Activated CD4-positive, alpha-beta T cell treated with anti-CD3 and anti-CD28 coated beads for 4 hours (primary cell): ENCODE results near the gene RPL19.

Source experiments
- DNase-seq, 2 donors: peaks; one replicate each; pipeline ENCODE4 v3.0.0-alpha.2; 2020

Gene RPL19

GRCh38 chr17:39199820-39200069 is 338 bp upstream of the RPL19 start:
- DNase-seq, result peak; percentile 88 to 91

GRCh38 chr17:39200957-39201510 is 951 bp downstream of the RPL19 start:
- no peak for DNase-seq

DNA sequence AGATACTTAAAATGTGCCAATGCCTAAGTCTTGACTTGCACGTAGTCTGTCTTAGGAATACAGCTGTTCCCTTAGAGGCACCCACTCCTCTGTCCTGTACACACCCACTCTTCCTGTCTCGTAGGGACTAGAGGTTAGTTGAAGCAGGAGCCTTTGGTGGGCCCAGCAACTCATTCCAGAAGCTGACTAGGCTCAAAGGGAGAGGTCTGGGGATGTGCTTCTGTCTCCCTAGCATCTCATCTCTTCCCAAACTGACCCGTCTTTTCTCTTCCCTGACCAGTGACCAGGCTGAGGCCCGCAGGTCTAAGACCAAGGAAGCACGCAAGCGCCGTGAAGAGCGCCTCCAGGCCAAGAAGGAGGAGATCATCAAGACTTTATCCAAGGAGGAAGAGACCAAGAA is 4.2 kb downstream of the RPL19 start:
- DNase-seq, result no peak

DNA sequence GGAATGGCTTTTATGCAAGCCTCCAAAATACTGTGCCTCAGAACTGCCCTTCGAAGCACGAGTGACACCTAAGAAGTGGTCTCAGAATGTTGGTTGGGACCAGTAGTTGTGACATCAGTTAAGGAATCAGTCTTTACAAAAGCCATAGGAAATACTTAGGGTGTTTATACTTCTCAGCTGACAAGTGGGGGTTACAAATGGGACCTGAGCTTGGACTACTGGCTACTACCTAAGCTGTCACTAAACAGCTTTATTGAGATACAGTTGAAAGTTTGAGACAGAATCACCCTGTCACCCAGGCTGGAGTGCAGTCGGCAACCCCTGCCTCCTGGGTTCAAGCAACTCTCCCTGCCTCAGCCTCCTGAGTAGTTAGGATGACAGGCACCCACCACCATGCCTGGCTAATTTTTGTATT is 5.0 kb downstream of the RPL19 start:
- DNase-seq, result no peak

DNA sequence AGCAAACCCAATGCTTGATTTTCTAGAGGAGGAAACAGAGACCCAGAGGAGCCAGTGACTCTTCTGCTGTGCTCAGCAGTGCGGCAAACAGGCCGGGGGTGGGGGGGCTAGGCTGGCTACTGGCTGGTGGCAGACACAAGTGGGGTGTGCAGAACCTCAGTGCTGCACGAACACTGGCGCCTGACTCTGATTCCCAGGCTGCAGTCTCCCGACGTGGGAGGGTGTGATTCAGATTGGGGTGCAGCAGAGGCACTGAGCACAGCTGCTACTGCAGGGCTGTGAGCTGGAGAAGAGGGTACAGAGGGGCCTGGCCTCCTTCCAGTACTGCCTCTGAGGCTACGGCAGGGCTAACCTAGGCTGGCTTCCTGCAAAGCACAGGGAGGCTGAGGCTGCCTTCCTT is 8.1 kb downstream of the RPL19 start:
- no peak for DNase-seq

- no peak for DNase-seq
Observed at GRCh38 chr17:39208893-39209292, 8.8 kb downstream of the RPL19 start.

- peak; percentile 78 to 86 for DNase-seq
Observed at GRCh38 chr17:39209317-39210092, 9.4 kb downstream of the RPL19 start.

GRCh38 chr17:39210093-39210434 is 10.0 kb downstream of the RPL19 start:
- no peak for DNase-seq

DNA sequence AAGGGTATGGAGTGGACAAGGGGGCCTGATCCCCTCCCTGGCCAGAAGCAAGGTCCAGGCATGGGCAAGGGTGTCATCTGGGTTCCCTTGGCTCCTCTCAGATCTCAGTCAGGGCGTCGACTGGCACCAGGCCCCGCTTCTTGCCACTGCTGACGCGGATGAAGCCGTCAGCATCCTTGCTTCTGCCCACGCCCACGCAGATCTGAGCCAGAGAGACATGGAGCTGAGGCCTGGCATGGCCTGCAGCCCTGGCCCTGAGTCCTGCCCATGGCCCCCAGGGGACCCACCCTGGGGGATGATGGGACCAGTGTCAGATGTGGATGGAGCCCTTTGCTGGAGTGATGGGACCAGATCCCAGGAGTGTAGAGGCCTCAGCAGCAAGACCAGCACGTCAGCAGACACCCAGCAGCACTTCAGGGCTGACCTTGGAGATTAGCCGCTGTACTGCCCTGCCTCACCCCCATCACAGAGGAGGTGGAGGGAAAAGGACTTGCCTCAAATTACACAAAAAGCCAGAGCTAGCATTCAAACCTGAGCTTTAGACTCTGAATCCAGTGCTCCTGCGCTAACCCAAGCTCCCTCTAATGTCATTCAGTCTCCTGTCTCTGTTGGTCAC is 12.2 kb downstream of the RPL19 start:
- no peak for DNase-seq

DNA sequence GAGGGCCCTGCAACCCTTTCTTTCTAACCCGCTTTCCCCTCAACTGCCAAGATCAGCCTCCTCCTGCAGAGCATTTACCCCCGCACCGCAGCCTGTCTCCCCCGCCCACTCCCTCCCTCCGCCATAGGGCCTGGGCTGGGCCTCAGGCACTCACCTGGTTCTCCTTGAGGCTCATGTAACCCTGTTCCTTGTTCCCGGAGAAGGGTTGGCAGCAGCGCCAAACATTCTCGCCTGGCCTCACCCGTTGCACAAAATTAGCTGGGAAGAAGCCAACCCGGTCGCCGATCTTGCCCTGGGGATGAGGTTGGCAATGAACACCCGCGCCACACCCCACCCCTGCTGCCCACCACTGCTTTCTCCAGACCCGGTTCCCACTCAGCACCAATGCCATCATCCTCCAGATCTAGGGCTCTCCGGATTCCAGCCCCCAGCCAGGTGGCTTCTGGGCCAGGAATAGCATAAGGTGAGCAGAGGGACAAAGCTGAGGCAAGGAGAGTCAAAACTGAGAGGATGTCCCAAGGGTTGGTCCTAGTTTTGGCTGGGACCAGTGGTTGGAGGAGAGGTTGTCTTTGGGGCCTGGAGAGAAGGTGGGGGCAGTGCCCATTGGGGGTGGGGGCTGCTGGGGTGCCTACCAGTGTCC is 12.9 kb downstream of the RPL19 start:
- DNase-seq, result no peak

GRCh38 chr17:39213852-39214251 is 13.8 kb downstream of the RPL19 start:
- no peak for DNase-seq

- DNase-seq, result no peak
Observed at GRCh38 chr17:39217734-39218369, 17.8 kb downstream of the RPL19 start.

GRCh38 chr17:39218906-39219305 is 18.8 kb downstream of the RPL19 start:
- DNase-seq, result no peak

GRCh38 chr17:39219647-39220154 is 19.6 kb downstream of the RPL19 start:
- DNase-seq, result no peak

- no peak for DNase-seq
Observed at GRCh38 chr17:39221572-39221971, 21.5 kb downstream of the RPL19 start.

DNA sequence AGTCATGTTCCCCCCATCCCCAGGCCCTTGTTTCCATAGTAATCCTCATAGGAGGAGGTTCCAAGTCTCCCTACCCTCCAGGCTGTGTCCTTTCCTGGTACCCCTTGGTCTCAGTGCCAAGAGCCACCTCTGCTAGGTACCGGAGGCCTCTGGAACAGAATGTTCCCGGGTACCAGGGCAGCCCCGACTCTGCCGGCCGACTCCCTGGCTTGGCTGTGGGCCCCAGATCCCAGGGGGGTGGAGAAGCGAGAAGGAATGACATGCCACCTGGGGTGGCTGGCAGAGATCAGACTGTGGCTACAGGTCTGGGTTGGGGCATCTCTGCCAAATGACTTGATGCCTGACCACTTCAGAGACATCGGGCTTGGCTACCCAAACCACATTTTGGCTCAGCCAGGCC is 22.1 kb downstream of the RPL19 start:
- no peak for DNase-seq

DNA sequence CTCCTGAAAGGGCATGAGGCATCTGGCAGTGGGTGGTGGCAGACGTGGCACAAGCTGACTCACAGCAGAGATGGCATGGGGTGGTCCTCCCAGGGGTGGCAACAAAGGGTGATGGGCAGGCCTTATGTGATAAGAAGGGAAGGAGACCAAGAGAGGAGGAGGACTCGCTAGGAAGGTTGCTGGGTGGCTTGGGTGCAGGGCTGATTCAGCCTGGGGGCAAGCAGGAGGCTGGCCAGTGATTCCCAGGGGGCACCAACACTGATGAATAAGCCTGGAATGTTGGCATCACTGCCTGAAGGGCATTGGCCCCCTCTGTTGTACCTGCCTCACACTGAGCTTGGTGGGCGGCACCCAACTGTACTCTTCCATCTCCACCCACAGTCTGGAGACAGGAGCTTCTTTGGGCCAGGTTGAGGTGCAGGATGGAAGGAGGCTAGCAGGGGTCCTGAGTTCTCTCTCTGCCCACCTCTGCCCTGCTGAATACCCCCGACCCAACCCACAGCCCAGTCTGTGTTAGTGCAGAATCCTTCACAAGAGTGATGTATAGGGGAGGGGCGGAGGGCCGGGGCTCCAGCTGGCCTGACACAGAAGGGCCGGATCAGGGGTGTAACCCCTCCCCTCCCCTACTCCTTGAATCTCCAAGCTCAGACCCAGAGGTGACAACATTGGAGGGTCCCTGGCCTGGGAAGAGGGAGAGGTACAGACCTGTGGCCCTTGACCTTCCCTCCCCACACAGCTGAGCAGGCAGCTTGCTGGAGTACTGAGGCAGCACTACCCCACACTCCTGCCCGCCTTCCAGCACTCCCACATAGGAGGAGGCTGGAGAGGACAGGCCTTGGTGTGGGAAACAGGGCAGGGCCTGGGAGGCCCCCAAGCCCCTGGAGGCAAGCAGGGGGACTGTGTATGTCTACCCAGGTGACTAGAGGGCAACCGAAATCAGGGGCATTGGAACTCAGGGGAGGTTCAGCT is 23.1 kb downstream of the RPL19 start:
- DNase-seq, result no peak

DNA sequence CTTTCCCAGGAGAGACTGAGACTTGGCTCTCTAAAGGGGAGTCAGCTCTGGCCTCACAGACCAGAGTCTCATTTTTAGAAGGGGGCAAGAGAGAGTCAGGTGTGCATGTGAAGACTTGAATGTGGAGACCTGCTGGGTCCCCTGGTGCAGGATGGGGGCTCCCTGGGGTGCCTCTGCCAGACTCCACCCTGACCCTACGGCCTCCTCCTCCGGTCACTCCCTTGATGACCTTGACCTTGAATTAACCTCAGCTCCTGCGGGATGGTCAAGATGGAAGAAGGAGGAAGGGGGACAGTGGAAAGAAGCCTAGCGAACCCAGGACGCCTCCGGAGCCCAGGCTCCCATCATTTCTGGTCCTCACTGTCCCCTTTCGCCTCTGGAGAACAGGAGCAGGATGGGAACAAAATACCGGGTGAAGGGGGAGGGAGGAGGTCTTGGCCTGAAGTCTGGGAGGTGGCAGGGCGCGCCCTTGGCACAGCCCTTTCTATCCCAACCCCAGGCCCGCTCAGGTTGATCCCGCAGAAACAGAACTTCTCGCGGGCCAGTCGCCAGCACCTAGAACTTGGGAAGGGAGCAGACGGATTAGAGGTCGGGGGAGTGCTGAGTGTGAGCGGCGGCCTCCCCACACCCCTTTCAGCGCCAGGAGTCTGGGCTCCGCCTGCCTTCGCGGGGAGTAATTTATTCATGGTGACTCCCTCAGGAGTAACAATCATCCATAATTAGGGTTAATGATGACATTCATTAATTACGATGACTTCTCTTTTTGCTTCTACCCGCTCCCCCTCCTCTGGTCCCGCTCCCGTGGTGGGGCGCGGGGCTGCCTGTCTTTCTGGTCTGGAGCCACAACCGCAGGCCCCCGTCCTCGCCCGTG is 24.1 kb downstream of the RPL19 start:
- no peak for DNase-seq

GRCh38 chr17:39224778-39225307 is 24.8 kb downstream of the RPL19 start:
- DNase-seq, result no peak

DNA sequence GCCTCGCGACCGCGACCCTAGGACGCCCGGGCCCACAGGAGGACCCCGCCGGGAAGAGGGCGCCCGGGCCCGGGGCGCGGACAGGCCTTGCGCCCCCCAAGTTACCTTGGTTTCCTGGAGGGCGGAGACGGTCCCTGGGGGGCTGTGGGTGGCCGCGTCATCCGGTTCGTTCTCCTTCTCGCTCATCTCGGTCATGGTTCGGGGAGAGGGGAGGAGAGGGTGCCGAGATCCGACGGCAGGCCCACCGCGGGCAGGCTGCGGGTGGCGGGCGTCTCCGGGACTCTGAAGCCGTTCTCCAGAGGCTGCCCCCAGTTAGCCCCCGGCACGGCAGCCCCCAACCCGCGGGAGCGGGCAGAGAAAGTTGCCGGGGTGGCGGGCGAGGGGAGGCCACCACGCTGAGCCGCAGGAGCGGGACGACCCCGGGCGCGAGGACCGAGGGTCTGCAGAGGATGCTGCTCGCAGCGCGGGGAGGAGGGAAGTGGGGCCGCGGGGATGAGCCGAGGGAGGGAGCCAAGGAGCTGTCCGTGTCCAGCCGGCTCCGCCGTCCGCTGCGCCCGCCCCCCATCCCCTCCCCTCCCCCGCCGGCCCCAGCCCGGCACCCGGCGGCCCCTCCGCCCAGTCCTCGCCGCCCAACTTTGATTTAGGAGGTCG is 25.4 kb downstream of the RPL19 start, which contains the start of gene STAC2:
TSS of gene STAC2 (minus strand) at position 638 of the 651 bp plus-strand sequence. CDS start at position 195, 443 bp downstream.
- no peak for DNase-seq
